HCT116 (cell line): ENCODE results near the gene SMIM45.

Experiments
- ATAC-seq: fragments of 200-7000 bp; cut with Tn5 transposase; 2 replicates; pipeline ENCODE4 v1.9.1; 2020; ENCODE audit warnings: mild to moderate bottlenecking, moderate library complexity
- BruUV-seq: library from RNA; stranded (reverse); fragments of 400-500 nt; replicated peaks from 2 replicates; lab custom pipeline; 2021; lab: Mats Ljungman, UMichigan
- CTCF ChIA-PET: fragments of 300-600 bp; sonication (Branson Sonifier 250); formaldehyde crosslinking; loops from one replicate; lab custom pipeline; 2021; ENCODE audit warnings: antibody characterized with exemption; lab: Charles Lee
- POLR2A ChIA-PET: fragments of 300-600, 350-600 bp; sonication (Branson Sonifier 250); formaldehyde crosslinking; loops from one replicate; lab custom pipeline; 2021; ENCODE audit warnings: antibody characterized with exemption; lab: Charles Lee
- RAD21 ChIA-PET, 2 experiments: fragments of 300-600 bp; sonication (Branson Sonifier 250); formaldehyde crosslinking; loops; one replicate each; lab custom pipeline; 2023; ENCODE audit warnings: low total read pairs in 2 of 2; ENCODE audit not compliant: uncharacterized antibody in 2 of 2, unreplicated experiment in 2 of 2, low non-redundant PET in 1 of 2; lab: Charles Lee
- DNase-seq: peaks from one replicate; pipeline ENCODE4 v3.0.0-alpha.2; 2010; ENCODE audit warnings: low read depth, low spot score
- H2AFZ ChIP-seq: fragments of 200-600 bp; shearing (Covaris generic), sonication (generic); 2 replicates; pipeline ENCODE4 v1.6.1; 2017; ENCODE audit warnings: low read depth, mixed run types, mixed read lengths, antibody characterized with exemption, low read length; ENCODE audit not compliant: poor library complexity, severe bottlenecking
- H3K27ac ChIP-seq: 2 replicates; pipeline ENCODE4 v1.5.1; 2012; ENCODE audit warnings: low read depth, low read length
- H3K27me3 ChIP-seq: fragments of 200-600 bp; sonication (generic); 2 replicates; pipeline ENCODE4 v1.6.1; 2016; ENCODE audit warnings: mixed run types, low read length, mixed read lengths; ENCODE audit not compliant: insufficient read depth
- H3K36me3 ChIP-seq, 2 experiments: fragments of 200-500 bp in 1 of 2; fragments of 200-600 bp in 1 of 2; sonication (Bioruptor generic) in 1 of 2; sonication (generic) in 1 of 2; 2 replicates each; pipeline versions ENCODE4 v1.5.1 to v1.6.1; 2014 to 2016; ENCODE audit warnings: low read length in 2 of 2, inconsistent platforms in 1 of 2, mixed read lengths in 1 of 2, mixed run types in 1 of 2; ENCODE audit not compliant: insufficient read depth in 2 of 2, control insufficient read depth in 1 of 2
- H3K4me1 ChIP-seq, 2 experiments: fragments of 200-600 bp in 1 of 2; sonication (generic) in 1 of 2; 2 replicates each; pipeline versions ENCODE4 v1.5.1 to v1.6.1; 2012 to 2017; ENCODE audit warnings: low read length in 2 of 2, inconsistent platforms in 1 of 2, mild to moderate bottlenecking in 1 of 2, mixed read lengths in 1 of 2, mixed run types in 1 of 2, moderate library complexity in 1 of 2; ENCODE audit not compliant: insufficient read depth in 2 of 2, control insufficient read depth in 1 of 2
- H3K4me2 ChIP-seq: fragments of 200-600 bp; sonication (generic); 2 replicates; pipeline ENCODE4 v1.6.1; 2017; ENCODE audit warnings: mixed run types, low read length, mixed read lengths
- H3K4me3 ChIP-seq, 2 experiments: fragments of 200-600 bp in 1 of 2; sonication (generic) in 1 of 2; replicated peaks in 1 of 2; 2 replicates each; pipeline ENCODE4 v1.5.1; 2011 to 2016; ENCODE audit warnings: low read length in 2 of 2, control low read depth in 1 of 2, low read depth in 1 of 2, mild to moderate bottlenecking in 1 of 2, mixed read lengths in 1 of 2, mixed run types in 1 of 2
- H3K79me2 ChIP-seq: fragments of 200-600 bp; sonication (generic); 2 replicates; pipeline ENCODE4 v1.6.1; 2017; ENCODE audit warnings: mild to moderate bottlenecking, mixed run types, low read length, moderate library complexity, mixed read lengths; ENCODE audit not compliant: insufficient read depth
- H3K9ac ChIP-seq: fragments of 200-600 bp; sonication (generic); 2 replicates; pipeline ENCODE4 v1.6.1; 2016; ENCODE audit warnings: low read length, mixed read lengths
- H3K9me2 ChIP-seq: fragments of 200-600 bp; sonication (generic), shearing (Covaris generic); 2 replicates; pipeline ENCODE4 v1.6.1; 2017; ENCODE audit warnings: mixed run types, mild to moderate bottlenecking, moderate library complexity; ENCODE audit not compliant: insufficient read depth
- H3K9me3 ChIP-seq, 2 experiments: fragments of 200-500 bp in 1 of 2; fragments of 200-600 bp in 1 of 2; sonication (Bioruptor generic) in 1 of 2; sonication (generic) in 1 of 2; 2 replicates each; pipeline ENCODE4 v1.6.1; 2014 to 2017; ENCODE audit warnings: low read length in 2 of 2, mixed read lengths in 2 of 2, inconsistent platforms in 1 of 2, low read depth in 1 of 2, mild to moderate bottlenecking in 1 of 2, mixed run types in 1 of 2, moderate library complexity in 1 of 2; ENCODE audit not compliant: control insufficient read depth in 1 of 2, insufficient read depth in 1 of 2
- H4K20me1 ChIP-seq: fragments of 200-600 bp; sonication (generic), shearing (Covaris generic); 2 replicates; pipeline ENCODE4 v1.6.1; 2017; ENCODE audit warnings: mixed run types, mild to moderate bottlenecking, moderate library complexity; ENCODE audit not compliant: insufficient read depth
- CBX3 ChIP-seq: IDR thresholded peaks from 2 replicates; pipeline ENCODE4 v1.6.1; 2012; ENCODE audit warnings: low read depth
- EGR1 ChIP-seq: IDR thresholded peaks from 2 replicates; pipeline ENCODE4 v1.6.1; 2012; ENCODE audit warnings: low read depth
- EZH2 ChIP-seq: fragments of 200-600 bp; sonication (generic); IDR thresholded peaks from 2 replicates; pipeline ENCODE4 v1.6.1; 2017; ENCODE audit warnings: antibody characterized with exemption, mixed run types
- EZH2phosphoT487 ChIP-seq: fragments of 200-600 bp; IDR thresholded peaks from 2 replicates; pipeline ENCODE4 v1.6.1; 2018; ENCODE audit warnings: antibody characterized with exemption, borderline replicate concordance
- POLR2AphosphoS5 ChIP-seq: IDR thresholded peaks from 2 replicates; pipeline ENCODE4 v1.6.1; 2011; ENCODE audit warnings: mild to moderate bottlenecking, low read depth, low read length, moderate library complexity
- RAD21 ChIP-seq: IDR thresholded peaks from 2 replicates; pipeline ENCODE4 v1.6.1; 2012; ENCODE audit warnings: low read depth, mild to moderate bottlenecking
- SIN3A ChIP-seq: IDR thresholded peaks from 2 replicates; pipeline ENCODE4 v1.6.1; 2012; ENCODE audit warnings: low read depth
- SP1 ChIP-seq: IDR thresholded peaks from 2 replicates; pipeline ENCODE4 v1.6.1; 2012; ENCODE audit warnings: low read depth
- SRF ChIP-seq: IDR thresholded peaks from 2 replicates; pipeline ENCODE4 v1.6.1; 2012; ENCODE audit warnings: low read depth
- TCF7L2 ChIP-seq: IDR thresholded peaks from 2 replicates; pipeline ENCODE4 v1.7.0; 2011; ENCODE audit warnings: borderline replicate concordance, inconsistent platforms; ENCODE audit not compliant: insufficient read depth, insufficient read length; ENCODE audit errors: extremely low read depth
- intact Hi-C: fragments of 100-400 bp; cut with micrococcal nuclease; formaldehyde crosslinking; loops from 2 replicates; pipeline ENCODE4 v1.10.0; 2022
- TF ChIP-seq, protein P1 (sequence below): IDR thresholded peaks from 2 replicates; pipeline ENCODE4 v1.6.1; 2012

The SMIM45 gene

GRCh38 chr22:41936894-41937169, 15.1 kb upstream of the SMIM45 start:
- no peak for TF ChIP-seq POLR2AphosphoS5
- no peak for TF ChIP-seq SIN3A
- TF ChIP-seq RAD21: no peak
- no peak for TF ChIP-seq EZH2
- TF ChIP-seq EZH2phosphoT487: no peak
- no peak for TF ChIP-seq SRF
- TF ChIP-seq, protein P1, sequence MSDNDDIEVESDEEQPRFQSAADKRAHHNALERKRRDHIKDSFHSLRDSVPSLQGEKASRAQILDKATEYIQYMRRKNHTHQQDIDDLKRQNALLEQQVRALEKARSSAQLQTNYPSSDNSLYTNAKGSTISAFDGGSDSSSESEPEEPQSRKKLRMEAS: no peak
- TF ChIP-seq SP1: no peak
- no peak for TF ChIP-seq CBX3
- no peak for TF ChIP-seq TCF7L2
- TF ChIP-seq EGR1: no peak
- ChIA-PET RAD21 (no interaction called here), POLR2A (no interaction called here), CTCF (no interaction called here)
- Histone ChIP-seq H2AFZ (no peak overlapping the region), H3K4me3 (no peak overlapping the region), H3K4me1 (0 out of 4 replicates have a peak, but pooled peaks cover 0 to 5% of the 10 kb centered on the region in 2 experiments), H3K9ac (no peak overlapping the region), H4K20me1 (peaks cover 5% of the 10 kb centered on the region; the same call in 1 of the 2 replicates), H3K27me3 (no peaks in the 10 kb centered on the region), H3K27ac (no peak overlapping the region), H3K9me2 (no peaks in the 10 kb centered on the region), H3K79me2 (peaks cover 31% of the 10 kb centered on the region; the same call in 1 of the 2 replicates), H3K9me3 (no peaks in the 10 kb centered on the region), H3K36me3 (peaks cover 4 to 40% of the 10 kb centered on the region in 2 experiments; a peak in 3 of 4 replicates), H3K4me2 (no peak overlapping the region)
- no peak for DNase-seq
- ATAC-seq: no peak
- intact Hi-C loops: no loop called here
- no TSS peak for BruUV-seq
